ENCODE results near the gene GLO1. TPM values are rescaled to one million over a fixed set of nuclear protein-coding genes. Genes with fewer than 3 reads are reported as not detected.
"Not testable (repeated sequence)": the region's sequence is repeated elsewhere in the genome, so short reads cannot be mapped to it uniquely, and the experiment has no call there.

The GLO1 gene
- total and polyA plus RNA-seq, 8 donors = 4.3 to 132 (median 49.7) TPM

GRCh38 chr6:38705924-38706323 is 3.0 kb upstream of the GLO1 start:
- Histone ChIP-seq H3K4me3 (no peak overlapping the region), H3K27ac (no peak overlapping the region), H3K9me3 (no peaks in the 10 kb centered on the region), H3K27me3 (peaks cover 0 to 6% (median 0%) of the 10 kb centered on the region in 3 donors), H3K36me3 (peaks cover 0 to 2% (median 0%) of the 10 kb centered on the region in 4 donors), H3K4me1 (peaks cover 0 to 19% (median 13%) of the 10 kb centered on the region in 4 donors)
- intact Hi-C loops (cut with DNase I; ENCODE audit: low total_unique reads) = no loop called here
- 56 to 63% (median 61%) methylated on average over 2 of the region's 2 CpGs for WGBS, 5 donors
- DNase-seq = no peak
- TF ChIP-seq EP300 (IDR thresholded peaks at IDR 0.05) (no peak), POLR2AphosphoS5 (IDR thresholded peaks at IDR 0.05) (no peak), POLR2A (IDR thresholded peaks at IDR 0.05) (no peak), CTCF (IDR thresholded peaks at IDR 0.05) (no peak)

- DNase-seq = peak in 1 of 2 donors; percentile 65
- 67 to 82% (median 78%) methylated on average over 5 of the region's 5 CpGs for WGBS, 5 donors
- Histone ChIP-seq H3K9me3 (peaks cover 0 to 15% (median 5%) of the 10 kb centered on the region in 4 donors), H3K4me3 (no peak overlapping the region), H3K4me1 (peaks cover 0 to 20% (median 13%) of the 10 kb centered on the region in 4 donors), H3K36me3 (peaks cover 0 to 8% (median 3%) of the 10 kb centered on the region in 4 donors), H3K27ac (no peak overlapping the region), H3K27me3 (peaks cover 0 to 6% (median 0%) of the 10 kb centered on the region in 3 donors)
- intact Hi-C loops (cut with DNase I; ENCODE audit: low total_unique reads) = no loop called here
- no peak for TF ChIP-seq EP300 (IDR thresholded peaks at IDR 0.05)
- no peak for TF ChIP-seq POLR2AphosphoS5 (IDR thresholded peaks at IDR 0.05)
- no peak for TF ChIP-seq POLR2A (IDR thresholded peaks at IDR 0.05)
- no peak for TF ChIP-seq CTCF (IDR thresholded peaks at IDR 0.05)
Measured at GRCh38 chr6:38703949-38704590, 1.1 kb upstream of the GLO1 start.

GRCh38 chr6:38701551-38701950 is 1.4 kb downstream of the GLO1 start:
- TF ChIP-seq CTCF (IDR thresholded peaks at IDR 0.05) = no peak
- TF ChIP-seq POLR2AphosphoS5 (IDR thresholded peaks at IDR 0.05) = no peak
- TF ChIP-seq POLR2A (IDR thresholded peaks at IDR 0.05) = no peak
- no peak for TF ChIP-seq EP300 (IDR thresholded peaks at IDR 0.05)
- H3K4me1 ChIP-seq = peaks cover 0 to 20% (median 13%) of the 10 kb centered on the region in 4 donors
- peaks cover 0 to 1% (median 0%) of the 10 kb centered on the region in 3 donors for H3K27me3 ChIP-seq
- peak overlapping the region in 1 of 4 donors; percentile 72 for H3K4me3 ChIP-seq
- 67 to 98% (median 77%) methylated on average over 3 of the region's 3 CpGs for whole genome bisulfite sequencing, 5 donors
- peaks cover 0 to 8% (median 3%) of the 10 kb centered on the region in 4 donors for H3K36me3 ChIP-seq
- intact Hi-C loops (cut with DNase I; ENCODE audit: low total_unique reads) = no loop called here
- DNase-seq = no peak
- H3K27ac ChIP-seq = no peak overlapping the region
- peaks cover 0 to 15% (median 5%) of the 10 kb centered on the region in 4 donors for H3K9me3 ChIP-seq

GRCh38 chr6:38699702-38700101 is 3.2 kb downstream of the GLO1 start:
- H3K27ac ChIP-seq; H3K27me3 ChIP-seq; H3K4me3 ChIP-seq; H3K36me3 ChIP-seq; intact Hi-C loops (cut with DNase I; ENCODE audit: low total_unique reads); DNase-seq: not testable (repeated sequence)
- 77 to 91% (median 85%) methylated on average over 3 of the region's 3 CpGs for WGBS, 5 donors
- Histone ChIP-seq H3K4me1 (peaks cover 0 to 20% (median 13%) of the 10 kb centered on the region in 4 donors), H3K9me3 (peaks cover 0 to 15% (median 5%) of the 10 kb centered on the region in 4 donors)

- peaks cover 0 to 8% (median 3%) of the 10 kb centered on the region in 4 donors for H3K36me3 ChIP-seq
- DNase-seq = no peak
- TF ChIP-seq POLR2AphosphoS5 (IDR thresholded peaks at IDR 0.05) (no peak), EP300 (IDR thresholded peaks at IDR 0.05) (no peak), CTCF (IDR thresholded peaks at IDR 0.05) (no peak), POLR2A (IDR thresholded peaks at IDR 0.05) (no peak)
- intact Hi-C loops (cut with DNase I; ENCODE audit: low total_unique reads) = no loop called here
- WGBS, 5 donors = 77 to 90% (median 87%) methylated on average over 3 of the region's 3 CpGs
- peaks cover 0 to 15% (median 5%) of the 10 kb centered on the region in 4 donors for H3K9me3 ChIP-seq
- H3K27ac ChIP-seq = no peak overlapping the region
- H3K27me3 ChIP-seq = no peaks in the 10 kb centered on the region
- no peak overlapping the region for H3K4me3 ChIP-seq
- H3K4me1 ChIP-seq = peaks cover 0 to 12% (median 10%) of the 10 kb centered on the region in 4 donors
Measured at GRCh38 chr6:38697846-38698245, 5.1 kb downstream of the GLO1 start.

All from stomach (tissue), 9 donors.